ENCODE data around the gene RPSA.
"Not testable (repeated sequence)": the region's sequence is repeated elsewhere in the genome, so short reads cannot be mapped to it uniquely, and the experiment has no call there.

RPSA gene

DNA sequence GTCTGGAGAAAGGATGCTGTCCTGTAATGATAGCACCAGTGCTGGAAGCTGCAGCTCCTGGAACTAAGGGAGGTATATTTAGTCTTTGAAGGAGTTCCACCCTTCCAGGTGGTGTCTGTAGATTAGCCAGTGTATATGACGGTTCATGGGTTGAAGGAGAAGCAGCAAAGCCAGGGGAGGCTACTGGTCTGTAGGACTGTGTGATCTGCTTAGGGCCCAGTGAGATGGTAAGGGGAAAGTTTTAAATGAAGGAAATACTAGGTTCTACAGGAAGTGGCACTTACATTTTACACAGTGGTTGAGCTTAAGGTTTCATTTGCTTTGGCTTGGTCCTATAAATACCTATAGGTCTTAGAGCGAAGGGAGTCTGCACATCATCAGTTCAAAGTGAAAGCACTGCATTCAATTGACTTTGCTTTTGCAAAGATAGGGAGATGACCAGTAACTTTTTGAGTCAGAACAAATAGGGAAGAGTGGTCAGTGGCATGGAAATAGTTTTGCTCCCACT lies 17.7 kb upstream of the RPSA start:
- DNase-seq (ENCODE audit: low read depth in 2 of 2) = no peak

DNA sequence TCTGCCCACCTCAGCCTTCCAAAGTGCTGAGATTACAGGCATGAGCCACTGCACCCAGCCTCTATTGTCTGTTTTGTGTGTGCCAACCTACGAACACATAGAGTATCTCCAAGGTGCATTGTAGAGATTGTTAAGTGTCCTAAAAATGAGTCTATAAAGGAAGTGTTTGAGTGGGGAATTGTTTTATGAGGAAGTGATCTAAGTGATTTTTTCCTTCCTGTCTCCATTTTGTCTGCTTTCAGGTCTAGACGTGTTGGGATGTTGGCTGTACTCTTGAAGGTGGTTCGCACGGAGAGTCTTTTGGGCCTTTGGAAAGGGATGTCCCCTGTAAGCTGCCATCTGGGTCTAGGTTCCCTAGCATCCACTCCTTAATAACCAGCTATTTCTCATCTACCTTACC lies 16.3 kb upstream of the RPSA start:
- no peak for DNase-seq (ENCODE audit: low read depth in 2 of 2)

- no peak for DNase-seq (ENCODE audit: low read depth in 2 of 2)
These were observed 9.8 kb upstream of the RPSA start for GRCh38 chr3:39396690-39397089.

- DNase-seq (ENCODE audit: low read depth in 2 of 2) = no peak
These were observed 7.8 kb upstream of the RPSA start for GRCh38 chr3:39398700-39399099.

DNA sequence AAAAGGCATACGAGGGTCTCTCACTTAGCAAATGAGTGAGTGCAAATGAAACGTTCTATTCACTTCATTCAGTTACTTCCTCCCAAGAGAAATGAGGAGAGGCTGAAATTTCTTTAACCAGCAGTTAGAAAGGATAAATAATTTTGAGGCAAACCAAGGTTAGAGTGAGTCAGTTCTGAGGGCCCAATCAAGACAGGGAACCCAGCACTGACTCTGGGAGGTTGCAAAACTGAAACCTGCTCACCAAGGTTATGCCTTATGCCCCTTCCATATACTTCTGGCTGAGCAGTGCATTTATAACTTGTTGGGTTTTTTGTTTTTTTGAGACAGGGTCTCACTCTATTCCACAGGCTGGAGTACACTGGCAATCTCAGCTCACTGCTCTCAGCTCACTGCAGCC lies 4.5 kb upstream of the RPSA start:
- DNase-seq (ENCODE audit: low read depth in 2 of 2) = no peak

- DNase-seq (ENCODE audit: low read depth in 2 of 2) = no peak
These were observed 1.4 kb upstream of the RPSA start for GRCh38 chr3:39404943-39405686.

- DNase-seq (ENCODE audit: low read depth in 2 of 2) = no peak
These were observed 693 bp upstream of the RPSA start for GRCh38 chr3:39405687-39406367.

- no peak for DNase-seq (ENCODE audit: low read depth in 2 of 2)
These were observed 724 bp downstream of the RPSA start for GRCh38 chr3:39407259-39407629.

DNA sequence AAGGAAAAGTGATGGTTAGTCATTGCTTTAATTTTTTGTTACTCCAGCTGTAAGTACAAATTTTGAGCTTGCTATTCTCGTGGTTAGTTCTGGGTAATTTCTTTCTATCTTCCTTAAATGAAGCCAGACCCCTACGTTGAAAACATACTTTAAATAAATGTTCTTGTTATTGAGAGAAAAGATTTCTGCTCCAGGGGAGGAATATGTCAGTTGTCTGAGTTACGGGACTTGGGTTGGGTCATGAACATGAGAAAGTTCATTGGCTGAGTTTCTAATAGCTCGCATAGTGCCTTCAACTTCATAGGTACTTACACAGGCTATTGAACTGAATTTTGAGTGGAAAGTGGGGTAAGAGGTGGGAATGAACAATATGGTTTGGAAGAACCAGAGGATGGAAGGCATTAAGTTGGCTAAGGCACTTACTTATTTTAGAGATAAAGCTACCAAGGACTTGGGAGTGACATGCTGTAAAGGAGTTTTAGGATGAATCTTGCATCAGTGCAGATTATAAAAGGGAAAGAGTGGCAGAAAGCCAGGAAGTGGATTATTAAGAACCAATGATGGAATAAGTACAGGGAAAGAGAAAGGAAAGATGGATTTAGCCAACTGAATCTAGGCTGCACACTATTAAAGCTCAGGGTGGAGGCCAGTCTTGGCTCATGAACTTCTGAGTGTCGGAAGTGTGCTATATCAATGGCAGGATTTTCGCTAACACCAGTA lies 1.4 kb downstream of the RPSA start:
- no peak for DNase-seq (ENCODE audit: low read depth in 2 of 2)

DNA sequence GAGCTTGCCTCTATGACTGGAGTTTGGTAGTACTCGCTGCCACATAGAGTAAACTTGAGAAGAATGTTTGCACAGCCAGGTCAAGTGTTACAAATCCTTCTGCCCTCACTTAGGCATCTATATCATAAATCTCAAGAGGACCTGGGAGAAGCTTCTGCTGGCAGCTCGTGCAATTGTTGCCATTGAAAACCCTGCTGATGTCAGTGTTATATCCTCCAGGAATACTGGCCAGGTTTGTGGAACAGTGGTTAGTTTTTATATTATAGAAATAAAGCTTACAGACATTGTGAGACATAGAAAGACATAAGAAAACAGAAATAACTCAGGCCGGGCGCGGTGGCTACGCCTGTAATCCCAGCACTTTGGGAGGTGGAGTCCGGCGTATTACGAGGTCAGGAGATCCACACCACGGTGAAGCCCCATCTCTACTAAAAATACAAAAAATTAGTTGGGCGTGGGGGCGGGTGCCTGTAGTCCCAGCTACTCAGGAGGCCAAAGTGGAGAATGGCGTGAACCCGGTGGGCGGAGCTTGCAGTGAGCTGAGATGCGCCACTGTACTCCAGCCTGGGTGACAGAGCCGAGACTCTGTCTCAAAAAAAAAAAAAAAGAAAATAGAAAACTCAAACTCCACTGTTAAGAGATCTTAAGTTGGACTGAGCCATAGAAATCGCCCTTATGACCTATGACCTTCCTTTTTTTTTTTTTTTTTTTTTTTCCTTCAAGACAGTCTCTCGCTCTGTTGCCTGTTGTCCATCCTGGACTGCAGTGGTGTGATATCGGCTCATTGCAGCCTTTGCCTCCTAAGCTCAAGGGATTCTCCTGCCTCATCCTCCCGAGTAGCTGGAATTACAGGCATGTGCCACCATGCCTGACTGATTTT lies 2.2 kb downstream of the RPSA start:
- DNase-seq (ENCODE audit: low read depth in 2 of 2) = no peak

DNA sequence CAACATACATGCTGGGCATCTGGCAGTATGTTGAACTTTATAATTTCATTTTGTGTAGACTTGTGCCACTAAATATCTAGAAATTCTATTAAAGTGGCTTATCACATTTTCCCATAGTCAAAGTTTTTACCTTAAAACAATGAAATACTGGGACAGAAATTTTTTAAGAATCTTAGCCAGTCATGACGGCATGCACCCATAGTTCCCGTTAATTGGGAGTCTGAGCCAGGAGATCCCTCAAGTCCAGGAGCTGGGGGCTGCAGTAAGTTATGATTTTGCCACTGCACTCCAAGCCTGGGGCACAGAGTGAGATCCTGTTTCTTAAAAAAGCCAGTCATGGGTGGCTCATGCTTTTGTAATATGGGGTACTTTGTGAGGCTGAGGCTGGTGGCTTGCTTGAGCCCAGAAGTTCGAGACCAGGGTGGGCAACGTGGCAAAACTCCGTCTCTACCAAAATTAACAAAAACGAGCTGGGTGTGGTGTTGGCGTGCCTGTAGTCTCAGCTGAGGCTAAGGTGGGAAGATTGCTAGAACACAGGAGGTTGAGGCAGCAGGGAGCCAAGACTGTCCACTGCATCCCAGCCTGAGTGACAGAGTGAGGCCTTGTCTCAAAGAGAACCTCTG lies 3.1 kb downstream of the RPSA start:
- no peak for DNase-seq (ENCODE audit: low read depth in 2 of 2)

DNA sequence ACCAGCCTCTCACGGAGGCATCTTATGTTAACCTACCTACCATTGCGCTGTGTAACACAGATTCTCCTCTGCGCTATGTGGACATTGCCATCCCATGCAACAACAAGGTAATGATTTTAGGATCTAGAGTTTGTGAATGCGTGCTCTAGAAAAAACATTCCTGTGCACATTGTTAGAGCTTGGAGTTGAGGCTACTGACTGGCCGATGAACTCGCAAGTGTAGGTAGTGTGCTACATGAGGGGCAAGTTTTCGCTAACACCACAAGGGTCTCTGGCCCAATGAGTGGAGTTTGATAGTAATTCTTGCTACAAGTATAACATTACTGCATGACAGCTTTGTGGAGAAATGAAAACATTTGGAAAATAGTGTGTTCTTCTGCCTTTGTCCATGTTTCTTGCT lies 4.4 kb downstream of the RPSA start:
- DNase-seq (ENCODE audit: low read depth in 2 of 2) = no peak

- DNase-seq (ENCODE audit: low read depth in 2 of 2) = no peak
These were observed 6.2 kb downstream of the RPSA start for GRCh38 chr3:39412668-39413260.

- no peak for DNase-seq (ENCODE audit: low read depth in 2 of 2)
These were observed 7.3 kb downstream of the RPSA start for GRCh38 chr3:39413691-39414420.

- no peak for DNase-seq (ENCODE audit: low read depth in 2 of 2)
These were observed 7.9 kb downstream of the RPSA start for GRCh38 chr3:39414421-39414907.

- not testable (repeated sequence) for DNase-seq (ENCODE audit: low read depth in 2 of 2)
These were observed 8.8 kb downstream of the RPSA start for GRCh38 chr3:39415302-39415701.

- DNase-seq (ENCODE audit: low read depth in 2 of 2) = no peak
These were observed 9.5 kb downstream of the RPSA start for GRCh38 chr3:39415983-39416382.

DNA sequence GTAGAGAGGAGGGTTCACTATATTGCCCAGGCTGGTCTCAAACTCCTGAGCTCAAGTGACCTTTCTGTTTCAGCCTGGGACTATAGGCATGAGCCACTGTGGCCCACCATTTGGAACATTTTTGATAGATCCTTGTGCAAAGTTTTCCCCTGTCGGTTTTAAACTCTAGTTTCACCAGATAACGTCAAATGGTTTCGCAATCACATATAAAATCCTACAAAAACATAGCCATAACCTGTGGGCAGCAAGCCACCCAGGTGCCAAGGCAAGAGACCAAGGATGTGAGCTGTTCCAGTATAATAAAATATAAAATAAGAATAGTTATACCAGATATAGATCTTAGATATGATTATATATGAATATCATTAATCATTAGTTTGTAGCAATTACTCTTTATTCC lies 10.5 kb downstream of the RPSA start:
- DNase-seq (ENCODE audit: low read depth in 2 of 2) = not testable (repeated sequence)

- not testable (repeated sequence) for DNase-seq (ENCODE audit: low read depth in 2 of 2)
These were observed 12.2 kb downstream of the RPSA start for GRCh38 chr3:39418556-39419225.
